Thyroid gland (tissue), 4 donors: ENCODE results near the gene BCKDK.

ENCODE experiments used
- CTCF ChIP-seq, 6 experiments: fragments of 200-600 bp in 3 of 6; fragments of 450-650 bp in 3 of 6; sonication (generic) in 3 of 6; IDR thresholded peaks; one replicate each; pipeline ENCODE4 v1.5.1; 2016 to 2019; ENCODE audit warnings: antibody characterized with exemption in 6 of 6, mild to moderate bottlenecking in 2 of 6, inconsistent platforms in 1 of 6, moderate library complexity in 1 of 6
- POLR2A ChIP-seq, 2 donors: fragments of 450-650 bp; IDR thresholded peaks; one replicate each; pipeline ENCODE4 v1.6.1; 2017; ENCODE audit warnings: antibody characterized with exemption in 2 of 2, mild to moderate bottlenecking in 2 of 2, moderate library complexity in 1 of 2

GRCh38 chr16:31085873-31086628, 22.1 kb upstream of the BCKDK start:
- TF ChIP-seq CTCF (IDR thresholded peaks at IDR 0.05) (no peak), POLR2A (IDR thresholded peaks at IDR 0.05) (no peak)
